K562 (cell line): ENCODE measurements around the gene GALNS. TPM values are rescaled to one million over a fixed set of nuclear protein-coding genes. Genes with fewer than 3 reads are reported as not detected.

Source experiments
- ADNP ChIP-seq: fragments of 200-800 bp; sonication (Bioruptor generic); IDR thresholded peaks from 2 replicates; pipeline ENCODE4 v1.6.1; 2016; ENCODE audit warnings: missing genetic modification characterization, missing compliant biosample characterization
- BCL6 ChIP-seq: fragments of 250-450 bp; sonication (Bioruptor Pico); IDR thresholded peaks from 2 replicates; pipeline ENCODE4 v1.4.0; 2020
- CAMTA2 ChIP-seq: fragments of 250-450 bp; sonication (Bioruptor Pico); conservative IDR thresholded peaks from 2 replicates; pipeline ENCODE4 v1.5.1; 2022
- CHCHD3 ChIP-seq: fragments of 250-450 bp; sonication (Bioruptor Pico); IDR thresholded peaks from 2 replicates; pipeline ENCODE4 v2.1.2; 2022; ENCODE audit warnings: mild to moderate bottlenecking
- HNRNPLL ChIP-seq: fragments of 200-400 bp; formaldehyde crosslinking; IDR thresholded peaks from 2 replicates; pipeline ENCODE4 v1.6.1; 2017; ENCODE audit warnings: low read length, low read depth, mild to moderate bottlenecking; ENCODE audit not compliant: poor library complexity, severe bottlenecking
- MIER1 ChIP-seq: fragments of 450-650 bp; IDR thresholded peaks from 2 replicates; pipeline ENCODE4 v1.6.1; 2016; ENCODE audit warnings: antibody characterized with exemption, mild to moderate bottlenecking, low read depth
- MTA1 ChIP-seq: fragments of 450-650 bp; IDR thresholded peaks from 2 replicates; pipeline ENCODE4 v1.6.1; 2017; ENCODE audit warnings: borderline replicate concordance
- NFE2 ChIP-seq: IDR thresholded peaks from 2 replicates; pipeline ENCODE4 v1.6.1; 2014; ENCODE audit warnings: antibody characterized with exemption, low read depth
- NR2F6 ChIP-seq: fragments of 450-650 bp; formaldehyde crosslinking; IDR thresholded peaks from 2 replicates; pipeline ENCODE4 v1.4.0; 2020; ENCODE audit warnings: mild to moderate bottlenecking
- RCOR1 ChIP-seq, 2 experiments: IDR thresholded peaks; 2 replicates each; pipeline ENCODE4 v1.6.1; 2012; ENCODE audit warnings: low read depth in 2 of 2, low read length in 2 of 2, borderline replicate concordance in 1 of 2, improper control_type of control experiment in 1 of 2
- SRF ChIP-seq, 2 experiments: fragments of 250-450, 450-650 bp in 1 of 2; sonication (Bioruptor Pico) in 1 of 2; sonication (generic) in 1 of 2; formaldehyde crosslinking; IDR thresholded peaks; 2 replicates each; pipeline versions ENCODE4 v1.5.0 to v1.5.1; 2020 to 2022; ENCODE audit warnings: mild to moderate bottlenecking in 1 of 2, missing genetic modification reagents in 1 of 2
- ZC3H11A ChIP-seq: IDR thresholded peaks from 2 replicates; pipeline ENCODE4 v1.6.1; 2012; ENCODE audit warnings: low read depth, low read length, improper control_type of control experiment
- ZNF707 ChIP-seq: fragments of 250-450 bp; sonication (Bioruptor Pico); conservative IDR thresholded peaks from 2 replicates; pipeline ENCODE4 v1.8.0; 2022; ENCODE audit warnings: inconsistent platforms, mild to moderate bottlenecking, moderate library complexity
- polyA plus RNA-seq, 8 experiments: library from polyadenylated mRNA; depleted of rRNA in 4 of 8; stranded (reverse) in 5 of 8; unstranded in 3 of 8; fragments of >200 nt; fragmentation: Nextera tagmentation in 2 of 8; fragmentation: Illumina TruSeq in 1 of 8; extraction: Ambion mirVana in 2 of 8; extraction: Trizol in 1 of 8; gene quantifications; 2 replicates each; pipeline versions ENCODE4 v1.2.1 to v1.2.3, GENCODE V29; 2011 to 2014; ENCODE audit warnings: inconsistent platforms in 1 of 8, missing spikeins in 1 of 8
- total RNA-seq, 7 experiments: library from RNA; depleted of rRNA in 6 of 7; stranded (reverse); fragments of >200 nt in 6 of 7; fragmentation: Illumina TruSeq in 2 of 7; extraction: Trizol in 2 of 7; gene quantifications; 2 replicates each; pipeline versions ENCODE4 v1.2.1 to v1.2.3, GENCODE V29; 2011 to 2021; ENCODE audit warnings: low replicate concordance in 1 of 7
- TF ChIP-seq, protein P1 (sequence below): fragments of 250-450 bp; sonication (Bioruptor Pico); IDR thresholded peaks from 2 replicates; pipeline ENCODE4 v1.5.0; 2021; ENCODE audit warnings: mild to moderate bottlenecking, moderate library complexity
- TF ChIP-seq, protein P2 (sequence below): IDR thresholded peaks from 2 replicates; pipeline ENCODE4 v1.6.1; 2011; ENCODE audit not compliant: insufficient read length; ENCODE audit errors: extremely low read depth
- TF ChIP-seq, protein P3 (sequence below): fragments of 450-650 bp; formaldehyde crosslinking; IDR thresholded peaks from 2 replicates; pipeline ENCODE4 v1.4.0; 2020; ENCODE audit warnings: mild to moderate bottlenecking, moderate library complexity
- TF ChIP-seq, protein P4 (sequence below): fragments of 450-650 bp; IDR thresholded peaks from 2 replicates; pipeline ENCODE4 v1.6.1; 2014; ENCODE audit warnings: low read depth, mild to moderate bottlenecking, moderate library complexity, borderline replicate concordance
- TF ChIP-seq, protein P5 (sequence below): fragments of 250-450 bp; sonication (Bioruptor Pico); IDR thresholded peaks from 2 replicates; pipeline ENCODE4 v1.8.0; 2022; ENCODE audit warnings: inconsistent platforms

Gene GALNS
- total and polyA plus RNA-seq, 9 of the 15 experiments (the other 6 are each of a cell fraction or from before 2014, with no cell fraction given), result 0.38 to 13.2 (median 4.3) TPM

DNA sequence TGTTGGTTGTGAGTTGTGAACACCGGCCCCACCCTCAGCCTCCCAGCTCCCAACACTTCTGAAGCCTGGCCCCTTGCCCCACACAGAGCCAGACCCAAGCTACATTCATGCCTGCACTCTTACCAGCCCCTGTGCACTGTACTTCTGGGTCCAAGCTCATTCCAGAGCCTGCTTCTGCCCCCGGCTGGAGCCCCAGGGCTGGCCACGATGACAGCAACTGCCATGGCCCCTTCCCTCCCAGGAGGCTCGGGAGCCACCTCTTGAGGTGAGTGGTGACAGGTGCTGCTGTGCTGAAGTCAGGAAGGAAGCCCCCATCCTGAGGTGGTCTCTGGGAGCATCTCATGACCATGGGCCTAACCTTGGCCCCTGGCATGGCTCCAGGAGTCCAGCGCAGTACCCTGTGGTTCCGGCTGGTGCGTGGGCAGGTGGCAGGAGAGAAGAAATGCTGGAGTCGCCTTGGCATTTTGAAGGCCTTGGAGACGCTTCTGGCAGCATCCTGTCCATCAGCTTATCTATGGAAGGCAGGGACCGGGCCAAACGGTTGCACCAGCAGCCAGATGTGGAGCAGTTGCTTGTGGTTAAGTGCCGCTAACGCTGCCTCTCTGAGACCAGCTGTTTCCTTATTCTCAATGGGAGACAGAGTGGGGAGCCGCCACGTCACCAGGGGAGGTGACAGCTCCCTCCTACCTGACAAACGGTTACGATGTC is 57.0 kb downstream of the GALNS start (continued):
- TF ChIP-seq, protein P1, sequence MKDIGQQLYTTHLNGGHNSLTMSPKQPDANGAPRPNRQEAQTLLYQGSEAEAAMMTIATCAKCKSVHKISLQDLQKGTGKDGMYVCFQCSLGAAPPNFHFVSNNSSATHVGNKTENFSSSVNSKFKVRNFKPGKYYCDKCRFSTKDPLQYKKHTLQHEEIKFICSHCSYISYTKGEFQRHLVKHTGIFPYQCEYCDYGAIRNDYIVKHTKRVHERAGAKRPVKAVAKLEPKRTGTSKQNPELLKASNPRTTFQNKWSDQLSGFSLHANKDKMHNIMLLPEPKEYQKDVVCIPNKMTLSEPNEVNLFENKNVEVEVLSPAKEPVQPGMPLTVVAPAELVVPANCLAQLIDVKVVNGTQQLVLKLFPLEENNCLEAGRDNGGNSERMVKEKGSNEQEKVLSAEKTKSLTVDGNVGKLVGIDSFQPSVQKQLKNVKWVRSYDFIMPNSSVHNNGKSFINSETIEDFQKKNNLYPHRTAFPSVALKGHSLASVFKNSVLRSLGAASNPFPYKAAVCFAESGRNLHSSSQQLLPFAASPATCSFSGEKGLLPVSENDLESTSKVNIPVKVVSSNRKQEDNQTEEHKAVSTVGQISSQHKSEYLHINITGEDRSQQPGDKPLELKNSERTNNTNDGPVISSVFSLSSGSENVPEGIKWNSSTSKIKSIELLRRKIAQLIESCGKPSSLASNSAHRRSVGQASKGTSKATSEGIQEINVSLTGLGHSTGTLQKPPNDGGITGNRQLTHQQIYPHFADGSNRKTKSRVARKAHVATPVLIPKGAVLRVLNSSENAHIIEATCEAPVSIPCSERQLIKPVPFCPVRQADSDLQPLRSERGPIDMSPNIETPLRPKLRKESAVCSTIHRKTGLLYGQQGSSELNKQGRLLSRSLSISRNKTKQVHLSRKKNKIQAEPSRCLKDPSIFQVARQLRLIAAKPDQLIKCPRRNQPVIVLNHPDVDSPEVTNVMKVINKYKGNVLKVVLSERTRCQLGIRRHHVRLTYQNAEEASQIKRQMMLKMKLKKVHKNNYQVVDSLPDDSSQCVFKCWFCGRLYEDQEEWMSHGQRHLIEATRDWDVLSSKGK, result no peak
- TF ChIP-seq NR2F6 (no peak), SRF (CRISPR knock-in tag; IDR thresholded peaks at IDR 0.05) (no peak), ADNP (tag) (no peak), CAMTA2 (CRISPR knock-in tag) (no peak), CHCHD3 (CRISPR knock-in tag) (no peak), RCOR1 (IDR thresholded peaks at IDR 0.05; ENCODE audit: borderline replicate concordance in 1 of 2, low read depth in 2 of 2, low read length in 2 of 2) (peak; percentile 61 to 92; a peak in 3 of 4 replicates), BCL6 (no peak), ZNF707 (CRISPR knock-in tag) (no peak), MTA1 (no peak), NFE2 (peak; percentile 38; the same call in 1 of the 2 replicates), ZC3H11A (no peak), HNRNPLL (peak; percentile 46), MIER1 (no peak)
- TF ChIP-seq, protein P2, sequence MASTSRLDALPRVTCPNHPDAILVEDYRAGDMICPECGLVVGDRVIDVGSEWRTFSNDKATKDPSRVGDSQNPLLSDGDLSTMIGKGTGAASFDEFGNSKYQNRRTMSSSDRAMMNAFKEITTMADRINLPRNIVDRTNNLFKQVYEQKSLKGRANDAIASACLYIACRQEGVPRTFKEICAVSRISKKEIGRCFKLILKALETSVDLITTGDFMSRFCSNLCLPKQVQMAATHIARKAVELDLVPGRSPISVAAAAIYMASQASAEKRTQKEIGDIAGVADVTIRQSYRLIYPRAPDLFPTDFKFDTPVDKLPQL, result no peak
- TF ChIP-seq, protein P3, sequence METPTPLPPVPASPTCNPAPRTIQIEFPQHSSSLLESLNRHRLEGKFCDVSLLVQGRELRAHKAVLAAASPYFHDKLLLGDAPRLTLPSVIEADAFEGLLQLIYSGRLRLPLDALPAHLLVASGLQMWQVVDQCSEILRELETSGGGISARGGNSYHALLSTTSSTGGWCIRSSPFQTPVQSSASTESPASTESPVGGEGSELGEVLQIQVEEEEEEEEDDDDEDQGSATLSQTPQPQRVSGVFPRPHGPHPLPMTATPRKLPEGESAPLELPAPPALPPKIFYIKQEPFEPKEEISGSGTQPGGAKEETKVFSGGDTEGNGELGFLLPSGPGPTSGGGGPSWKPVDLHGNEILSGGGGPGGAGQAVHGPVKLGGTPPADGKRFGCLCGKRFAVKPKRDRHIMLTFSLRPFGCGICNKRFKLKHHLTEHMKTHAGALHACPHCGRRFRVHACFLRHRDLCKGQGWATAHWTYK, result 0 out of 2 replicates have a peak, but pooled peaks have one; percentile 32
- TF ChIP-seq, protein P4, sequence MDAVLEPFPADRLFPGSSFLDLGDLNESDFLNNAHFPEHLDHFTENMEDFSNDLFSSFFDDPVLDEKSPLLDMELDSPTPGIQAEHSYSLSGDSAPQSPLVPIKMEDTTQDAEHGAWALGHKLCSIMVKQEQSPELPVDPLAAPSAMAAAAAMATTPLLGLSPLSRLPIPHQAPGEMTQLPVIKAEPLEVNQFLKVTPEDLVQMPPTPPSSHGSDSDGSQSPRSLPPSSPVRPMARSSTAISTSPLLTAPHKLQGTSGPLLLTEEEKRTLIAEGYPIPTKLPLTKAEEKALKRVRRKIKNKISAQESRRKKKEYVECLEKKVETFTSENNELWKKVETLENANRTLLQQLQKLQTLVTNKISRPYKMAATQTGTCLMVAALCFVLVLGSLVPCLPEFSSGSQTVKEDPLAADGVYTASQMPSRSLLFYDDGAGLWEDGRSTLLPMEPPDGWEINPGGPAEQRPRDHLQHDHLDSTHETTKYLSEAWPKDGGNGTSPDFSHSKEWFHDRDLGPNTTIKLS, result peak; percentile 97
- TF ChIP-seq, protein P5, sequence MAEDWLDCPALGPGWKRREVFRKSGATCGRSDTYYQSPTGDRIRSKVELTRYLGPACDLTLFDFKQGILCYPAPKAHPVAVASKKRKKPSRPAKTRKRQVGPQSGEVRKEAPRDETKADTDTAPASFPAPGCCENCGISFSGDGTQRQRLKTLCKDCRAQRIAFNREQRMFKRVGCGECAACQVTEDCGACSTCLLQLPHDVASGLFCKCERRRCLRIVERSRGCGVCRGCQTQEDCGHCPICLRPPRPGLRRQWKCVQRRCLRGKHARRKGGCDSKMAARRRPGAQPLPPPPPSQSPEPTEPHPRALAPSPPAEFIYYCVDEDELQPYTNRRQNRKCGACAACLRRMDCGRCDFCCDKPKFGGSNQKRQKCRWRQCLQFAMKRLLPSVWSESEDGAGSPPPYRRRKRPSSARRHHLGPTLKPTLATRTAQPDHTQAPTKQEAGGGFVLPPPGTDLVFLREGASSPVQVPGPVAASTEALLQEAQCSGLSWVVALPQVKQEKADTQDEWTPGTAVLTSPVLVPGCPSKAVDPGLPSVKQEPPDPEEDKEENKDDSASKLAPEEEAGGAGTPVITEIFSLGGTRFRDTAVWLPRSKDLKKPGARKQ (CRISPR knock-in tag), result no peak
